Activated CD8-positive, alpha-beta T cell treated with anti-CD3 and anti-CD28 coated beads, Interleukin-2, amount 10 ng/mL, durations not matched to agents 7 days and 5 days (primary cell): Measurements from ENCODE around the gene DCDC2C. TPM values are rescaled to one million over a fixed set of nuclear protein-coding genes. Genes with fewer than 3 reads are reported as not detected.

ENCODE experiments used
- ATAC-seq: fragments of 150-1000 bp; cut with Tn5 transposase; one replicate; pipeline ENCODE4 v1.10.0; 2021; ENCODE audit warnings: moderate library complexity
- CTCF ChIA-PET: fragments of 350-600 bp; sonication (Branson Sonifier 250); formaldehyde crosslinking; loops from one replicate; lab custom pipeline; 2021; ENCODE audit warnings: antibody characterized with exemption; lab: Charles Lee
- POLR2A ChIA-PET: fragments of 350-600 bp; sonication (Branson Sonifier 250); formaldehyde crosslinking; loops from one replicate; lab custom pipeline; 2021; ENCODE audit warnings: antibody characterized with exemption; lab: Charles Lee
- DNase-seq: peaks from one replicate; pipeline ENCODE4 v3.0.0-alpha.2; 2020
- H3K27ac Mint-ChIP-seq: one replicate; pipeline ENCODE4 v1.8.0; 2021; ENCODE audit warnings: mild to moderate bottlenecking, mixed read lengths
- H3K27me3 Mint-ChIP-seq: one replicate; pipeline ENCODE4 v1.8.0; 2021; ENCODE audit warnings: low read depth, mixed read lengths
- H3K36me3 Mint-ChIP-seq: one replicate; pipeline ENCODE4 v1.8.0; 2021; ENCODE audit warnings: low read depth, mixed read lengths
- H3K4me1 Mint-ChIP-seq: one replicate; pipeline ENCODE4 v1.8.0; 2021; ENCODE audit warnings: low read depth, mixed read lengths
- H3K4me3 Mint-ChIP-seq: one replicate; pipeline ENCODE4 v1.8.0; 2021; ENCODE audit warnings: mild to moderate bottlenecking, mixed read lengths
- H3K9me3 Mint-ChIP-seq: one replicate; pipeline ENCODE4 v1.8.0; 2022; ENCODE audit warnings: mixed read lengths; ENCODE audit not compliant: insufficient read depth
- total RNA-seq, 2 experiments: library from RNA; stranded (reverse); gene quantifications; one replicate each; pipeline ENCODE4 v1.2.3, GENCODE V29; 2021

DCDC2C gene
- total RNA-seq, 2 experiments from 2014 or later, result not detected

- no peaks in the 10 kb centered on the region for H3K4me1 Mint-ChIP-seq
- no peaks in the 10 kb centered on the region for H3K36me3 Mint-ChIP-seq
- ChIA-PET POLR2A (no interaction called here), CTCF (no interaction called here)
- H3K4me3 Mint-ChIP-seq, result no peak overlapping the region
- H3K9me3 Mint-ChIP-seq, result no peaks in the 10 kb centered on the region
- ATAC-seq (no peak), DNase-seq (no peak)
- no peak overlapping the region for H3K27ac Mint-ChIP-seq
- H3K27me3 Mint-ChIP-seq, result no peaks in the 10 kb centered on the region
These were observed 51.4 kb downstream of the DCDC2C start for GRCh38 chr2:3754795-3755194.

DNA sequence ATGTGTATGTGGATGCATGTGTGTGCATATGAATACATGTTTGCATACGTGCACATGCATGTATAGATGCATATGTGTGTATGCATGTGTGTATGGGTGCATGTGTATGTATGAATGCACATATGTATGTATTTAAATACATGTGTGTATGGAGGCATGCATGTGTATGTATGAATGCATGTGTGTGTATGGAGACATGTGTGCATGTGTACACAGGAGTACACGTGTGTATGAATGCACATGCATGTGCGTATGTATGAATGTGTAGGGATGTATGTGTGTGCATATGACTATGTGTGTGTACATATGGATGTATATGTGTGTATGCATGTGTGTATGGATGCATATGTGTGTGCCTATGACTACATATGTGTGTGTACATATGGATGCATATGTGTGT lies 51.9 kb downstream of the DCDC2C start:
- CTCF ChIA-PET, result no interaction called here
- H3K4me1 Mint-ChIP-seq, result no peaks in the 10 kb centered on the region
- no peak overlapping the region for H3K4me3 Mint-ChIP-seq
- ATAC-seq (no peak), DNase-seq (no peak)
- H3K9me3 Mint-ChIP-seq, result no peaks in the 10 kb centered on the region
- no peaks in the 10 kb centered on the region for H3K27me3 Mint-ChIP-seq
- no peak overlapping the region for H3K27ac Mint-ChIP-seq
- H3K36me3 Mint-ChIP-seq, result no peaks in the 10 kb centered on the region
- POLR2A ChIA-PET, result no interaction called here

DNA sequence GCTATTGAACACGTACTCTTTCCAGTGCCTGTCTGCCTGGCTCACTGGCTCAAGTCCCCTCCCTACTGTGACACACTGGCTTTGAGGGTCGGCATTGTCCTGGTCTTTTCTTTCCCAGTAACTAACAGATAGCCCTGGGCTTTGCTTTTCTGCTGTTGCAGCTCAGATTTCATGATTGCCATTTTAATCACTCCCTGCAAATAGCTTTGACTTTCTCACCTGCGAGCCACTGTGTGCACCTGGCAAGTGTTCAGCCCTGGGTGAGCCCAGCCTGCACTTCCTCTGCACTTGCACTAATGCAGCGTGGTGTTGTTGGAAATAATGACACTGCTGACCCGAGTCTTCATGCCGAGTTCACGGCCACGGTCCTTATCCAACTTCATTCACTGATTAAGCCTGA lies 52.9 kb downstream of the DCDC2C start:
- Mint-ChIP-seq H3K4me1 (no peaks in the 10 kb centered on the region), H3K9me3 (no peaks in the 10 kb centered on the region), H3K4me3 (no peak overlapping the region), H3K27me3 (peaks cover 2% of the 10 kb centered on the region), H3K27ac (no peak overlapping the region), H3K36me3 (no peaks in the 10 kb centered on the region)
- POLR2A ChIA-PET, result no interaction called here
- DNase-seq, result no peak
- no peak for ATAC-seq
- CTCF ChIA-PET, result no interaction called here

DNA sequence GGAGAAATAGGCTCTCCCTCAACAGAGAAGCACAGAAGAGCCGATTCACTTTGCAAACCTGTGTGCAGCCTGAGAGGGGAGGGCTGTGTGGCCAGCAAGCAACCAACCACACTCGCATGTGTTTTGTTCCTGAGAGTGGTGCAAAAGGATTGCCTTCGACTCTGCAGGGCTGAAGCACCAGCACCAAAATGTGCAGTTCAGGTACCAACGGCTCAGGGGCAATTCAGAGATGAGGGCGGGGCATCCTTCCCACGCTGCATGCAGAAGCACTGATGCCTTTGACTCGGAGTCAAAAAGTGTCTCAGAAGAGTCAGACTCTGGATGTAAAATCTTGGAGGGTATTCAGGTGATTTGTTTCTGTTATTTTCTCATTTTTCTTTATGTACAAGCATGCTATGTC lies 55.5 kb downstream of the DCDC2C start:
- ChIA-PET POLR2A (no interaction called here), CTCF (no interaction called here)
- no peaks in the 10 kb centered on the region for H3K9me3 Mint-ChIP-seq
- no peaks in the 10 kb centered on the region for H3K36me3 Mint-ChIP-seq
- H3K27me3 Mint-ChIP-seq, result peaks cover 2% of the 10 kb centered on the region
- H3K27ac Mint-ChIP-seq, result no peak overlapping the region
- ATAC-seq (no peak), DNase-seq (no peak)
- no peaks in the 10 kb centered on the region for H3K4me1 Mint-ChIP-seq
- H3K4me3 Mint-ChIP-seq, result no peak overlapping the region

DNA sequence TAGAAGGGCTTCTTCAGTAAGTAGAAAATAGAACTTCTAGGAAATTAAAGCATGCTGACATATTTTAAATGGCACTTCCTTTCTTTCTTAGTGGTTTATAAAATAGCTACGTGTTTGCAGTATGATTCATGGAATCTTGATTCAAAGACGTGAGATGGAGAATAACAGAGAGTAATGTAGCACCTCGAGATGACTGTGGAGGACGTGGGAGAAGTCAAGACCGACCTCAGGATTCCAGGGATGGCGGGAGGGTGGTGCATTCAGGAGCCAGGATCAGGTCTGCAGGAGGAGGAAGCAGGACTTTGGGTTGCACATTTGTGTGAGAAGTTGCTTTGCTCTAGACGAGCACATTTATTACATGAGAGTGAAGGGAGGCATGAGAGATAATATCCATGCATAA lies 56.0 kb downstream of the DCDC2C start:
- DNase-seq, result no peak
- no peak for ATAC-seq
- no peak overlapping the region for H3K4me3 Mint-ChIP-seq
- H3K4me1 Mint-ChIP-seq, result no peaks in the 10 kb centered on the region
- ChIA-PET CTCF (no interaction called here), POLR2A (no interaction called here)
- H3K27me3 Mint-ChIP-seq, result peaks cover 2% of the 10 kb centered on the region
- no peak overlapping the region for H3K27ac Mint-ChIP-seq
- H3K36me3 Mint-ChIP-seq, result no peaks in the 10 kb centered on the region
- H3K9me3 Mint-ChIP-seq, result no peaks in the 10 kb centered on the region

DNA sequence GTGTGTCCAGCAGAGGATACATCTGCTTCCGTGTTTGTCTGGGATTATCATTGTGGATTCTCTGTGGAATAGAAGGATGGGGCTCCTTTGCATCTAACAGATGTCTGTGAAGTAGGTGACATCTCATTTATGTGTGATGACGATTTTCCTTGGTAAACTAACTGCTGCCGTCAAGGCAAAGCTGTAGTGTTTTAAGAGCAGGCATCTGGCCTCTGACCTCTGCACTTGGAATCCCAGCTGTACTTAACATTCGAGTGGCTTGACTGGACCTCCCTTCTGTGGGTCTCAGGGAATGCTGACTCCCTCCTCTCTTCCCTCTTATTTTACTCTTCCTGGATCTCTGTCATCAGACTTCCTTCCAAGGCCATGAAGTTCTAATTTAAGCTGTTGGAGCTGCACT lies 56.4 kb downstream of the DCDC2C start:
- no peak for DNase-seq
- H3K36me3 Mint-ChIP-seq, result no peaks in the 10 kb centered on the region
- CTCF ChIA-PET, result no interaction called here

DNA sequence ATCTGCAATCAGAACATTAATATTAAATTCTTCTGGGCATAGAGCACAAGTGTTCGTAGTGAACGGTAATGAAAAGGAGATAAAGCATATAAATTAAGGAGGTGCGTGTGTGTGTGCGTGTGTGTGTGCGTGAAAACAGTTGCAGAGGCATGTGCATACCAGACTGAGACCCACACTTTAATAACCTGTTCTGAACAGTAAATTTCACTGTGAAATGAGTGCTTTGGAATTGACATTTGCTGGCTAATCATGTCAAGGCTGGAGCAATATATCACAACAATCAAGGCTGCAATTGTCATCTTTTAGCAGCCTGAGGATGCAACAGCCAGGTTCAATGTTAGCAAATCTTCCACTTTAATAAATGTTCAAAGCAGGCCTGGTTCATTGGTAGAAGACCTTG lies 57.9 kb downstream of the DCDC2C start:
- peaks cover 2% of the 10 kb centered on the region for H3K27me3 Mint-ChIP-seq
- no peaks in the 10 kb centered on the region for H3K4me1 Mint-ChIP-seq
- no peaks in the 10 kb centered on the region for H3K9me3 Mint-ChIP-seq
- no peak overlapping the region for H3K4me3 Mint-ChIP-seq
- no peak overlapping the region for H3K27ac Mint-ChIP-seq
- H3K36me3 Mint-ChIP-seq, result no peaks in the 10 kb centered on the region
- DNase-seq (no peak), ATAC-seq (no peak)
- ChIA-PET CTCF (no interaction called here), POLR2A (no interaction called here)

More for the DNA sequence above, 56.4 kb downstream of the DCDC2C start:
- Mint-ChIP-seq H3K4me3 (no peak overlapping the region), H3K27ac (no peak overlapping the region), H3K27me3 (peaks cover 2% of the 10 kb centered on the region), H3K9me3 (no peaks in the 10 kb centered on the region), H3K4me1 (no peaks in the 10 kb centered on the region)
- POLR2A ChIA-PET, result no interaction called here
- no peak for ATAC-seq

DNA sequence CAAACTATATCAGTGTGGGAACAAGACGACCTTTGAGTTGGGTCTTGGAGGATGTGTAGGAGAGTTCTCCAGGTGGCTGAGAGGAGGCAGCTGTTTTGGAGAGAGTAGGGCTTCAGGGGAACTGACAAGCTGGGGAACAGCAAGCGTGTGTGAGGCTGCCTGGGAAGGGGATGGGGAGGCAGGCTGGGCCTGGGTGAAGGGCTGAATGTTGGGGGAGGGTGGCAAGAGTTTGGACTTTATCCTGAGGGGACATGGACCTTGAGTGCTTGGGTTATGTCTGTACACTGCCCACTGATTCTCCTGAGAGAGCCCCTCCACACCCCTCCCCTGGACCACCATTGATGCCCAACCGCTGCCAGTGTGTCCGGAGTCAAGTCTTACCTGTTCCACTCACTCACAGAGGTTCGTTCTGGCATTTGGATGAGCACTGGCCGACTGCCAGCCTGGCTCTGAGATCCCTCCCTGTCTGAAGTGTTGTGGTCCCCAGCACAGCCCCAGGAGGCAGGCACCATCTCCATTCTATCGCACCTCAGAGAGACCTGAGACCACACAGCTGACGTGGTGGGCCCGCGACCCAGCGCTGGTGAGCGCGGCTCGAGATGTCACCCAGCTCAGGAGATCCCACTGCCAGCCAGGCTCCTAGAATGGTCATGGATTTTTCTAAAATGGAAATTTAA lies 59.5 kb downstream of the DCDC2C start:
- H3K9me3 Mint-ChIP-seq, result no peaks in the 10 kb centered on the region

DNA sequence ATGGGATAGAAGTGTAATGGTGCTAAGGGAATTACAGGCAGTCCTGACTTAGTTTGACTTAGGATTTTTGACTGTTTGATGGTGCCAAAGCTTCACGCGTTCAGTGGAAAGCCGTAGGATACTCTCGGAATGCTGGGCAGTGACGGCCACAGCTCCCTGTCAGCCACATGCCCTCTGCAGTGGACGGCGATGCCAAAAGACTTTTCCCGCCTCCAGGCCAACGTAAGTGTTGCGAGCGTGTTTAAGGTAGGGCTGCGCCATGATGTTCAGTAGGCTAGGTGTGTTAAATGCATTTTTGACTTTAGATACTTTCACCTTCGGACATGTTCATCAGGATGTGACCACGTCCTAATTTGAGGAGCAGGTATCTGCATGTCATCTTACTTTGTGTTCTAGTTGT lies 63.4 kb downstream of the DCDC2C start:
- DNase-seq, result no peak
- Mint-ChIP-seq H3K9me3 (no peaks in the 10 kb centered on the region), H3K27ac (no peak overlapping the region), H3K4me1 (no peaks in the 10 kb centered on the region), H3K4me3 (no peak overlapping the region), H3K36me3 (no peaks in the 10 kb centered on the region), H3K27me3 (no peaks in the 10 kb centered on the region)
- POLR2A ChIA-PET, result no interaction called here
- ATAC-seq, result no peak
- CTCF ChIA-PET, result no interaction called here

More for the DNA sequence above, 59.5 kb downstream of the DCDC2C start:
- CTCF ChIA-PET, result interaction anchor here (1.0 kb wide), 1 partner anchor 18 kb away, joined by 3 read pairs; no protein-coding TSS in a partner anchor
- H3K36me3 Mint-ChIP-seq, result no peaks in the 10 kb centered on the region
- no peaks in the 10 kb centered on the region for H3K4me1 Mint-ChIP-seq
- ATAC-seq (no peak), DNase-seq (no peak)
- no peak overlapping the region for H3K4me3 Mint-ChIP-seq
- POLR2A ChIA-PET, result no interaction called here
- peaks cover 2% of the 10 kb centered on the region for H3K27me3 Mint-ChIP-seq
- no peak overlapping the region for H3K27ac Mint-ChIP-seq

DNA sequence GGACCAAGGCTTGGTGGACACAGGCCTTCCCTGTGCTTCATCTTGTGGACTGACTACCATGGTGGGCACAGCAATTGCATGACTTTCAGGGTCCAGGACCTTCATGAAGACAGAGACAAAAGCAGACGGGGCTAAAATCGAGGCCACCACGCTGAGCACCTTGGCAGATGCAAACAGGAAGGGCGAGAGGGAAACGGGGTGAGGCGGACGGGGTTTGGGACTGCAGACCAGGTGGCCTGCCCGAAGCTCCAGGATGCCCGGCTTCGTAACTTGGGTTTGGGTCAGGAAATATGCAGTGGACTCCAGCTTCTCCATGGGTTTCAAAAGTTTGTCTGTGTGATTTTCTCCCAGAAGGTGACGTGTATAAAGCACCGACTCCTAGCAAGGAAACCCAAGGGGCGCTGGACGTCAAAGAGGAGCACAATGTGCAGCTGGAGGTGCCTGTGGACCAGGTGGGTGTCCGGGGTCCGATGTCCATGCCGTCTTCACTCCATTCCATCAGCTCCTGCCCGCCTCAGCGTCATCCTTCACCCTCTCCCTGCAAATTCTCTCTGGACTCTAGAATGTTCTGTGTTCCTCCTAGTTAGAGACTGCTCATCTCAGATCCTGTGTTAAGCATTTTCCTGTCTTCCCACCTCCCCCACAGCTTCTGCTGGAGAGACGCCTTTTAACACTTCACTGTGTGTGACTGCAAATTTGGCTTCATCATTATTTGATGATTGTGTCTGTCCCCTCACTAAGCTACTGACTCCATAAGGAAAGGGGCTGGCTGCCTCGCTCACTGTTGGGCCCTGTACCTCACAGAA lies 65.8 kb downstream of the DCDC2C start:
- ChIA-PET CTCF (interaction anchor here (2.1 kb wide), 1 partner anchor 12 kb away, joined by 6 read pairs; no protein-coding TSS in a partner anchor), POLR2A (no interaction called here)
- Mint-ChIP-seq H3K9me3 (no peaks in the 10 kb centered on the region), H3K4me3 (no peak overlapping the region), H3K27ac (no peak overlapping the region), H3K36me3 (no peaks in the 10 kb centered on the region), H3K4me1 (no peaks in the 10 kb centered on the region), H3K27me3 (no peaks in the 10 kb centered on the region)
- DNase-seq (no peak), ATAC-seq (no peak)

DNA sequence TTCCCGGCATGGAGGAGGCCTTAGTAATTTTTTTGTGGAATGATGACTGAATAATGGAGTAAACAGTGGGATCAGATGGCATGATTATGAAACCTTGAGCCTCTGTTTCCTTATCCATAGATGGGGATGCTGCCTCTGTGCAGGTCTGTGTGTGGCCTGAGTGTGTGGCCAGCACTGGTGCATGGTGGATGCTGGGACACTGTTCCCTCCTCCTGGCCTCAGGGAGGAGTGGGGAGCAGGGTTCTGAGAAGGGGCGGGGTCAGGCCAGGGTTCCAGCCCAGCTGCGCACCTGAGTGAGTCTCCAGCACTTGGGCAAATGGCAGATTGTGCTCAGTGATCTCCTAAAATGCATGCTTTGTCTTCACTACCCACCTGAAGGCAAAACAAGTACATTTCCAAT lies 66.4 kb downstream of the DCDC2C start:
- Mint-ChIP-seq H3K27me3 (no peaks in the 10 kb centered on the region), H3K27ac (no peak overlapping the region), H3K9me3 (no peaks in the 10 kb centered on the region), H3K4me1 (no peaks in the 10 kb centered on the region), H3K36me3 (no peaks in the 10 kb centered on the region), H3K4me3 (no peak overlapping the region)
- ATAC-seq (no peak), DNase-seq (no peak)
- POLR2A ChIA-PET, result no interaction called here
- CTCF ChIA-PET, result no interaction called here

DNA sequence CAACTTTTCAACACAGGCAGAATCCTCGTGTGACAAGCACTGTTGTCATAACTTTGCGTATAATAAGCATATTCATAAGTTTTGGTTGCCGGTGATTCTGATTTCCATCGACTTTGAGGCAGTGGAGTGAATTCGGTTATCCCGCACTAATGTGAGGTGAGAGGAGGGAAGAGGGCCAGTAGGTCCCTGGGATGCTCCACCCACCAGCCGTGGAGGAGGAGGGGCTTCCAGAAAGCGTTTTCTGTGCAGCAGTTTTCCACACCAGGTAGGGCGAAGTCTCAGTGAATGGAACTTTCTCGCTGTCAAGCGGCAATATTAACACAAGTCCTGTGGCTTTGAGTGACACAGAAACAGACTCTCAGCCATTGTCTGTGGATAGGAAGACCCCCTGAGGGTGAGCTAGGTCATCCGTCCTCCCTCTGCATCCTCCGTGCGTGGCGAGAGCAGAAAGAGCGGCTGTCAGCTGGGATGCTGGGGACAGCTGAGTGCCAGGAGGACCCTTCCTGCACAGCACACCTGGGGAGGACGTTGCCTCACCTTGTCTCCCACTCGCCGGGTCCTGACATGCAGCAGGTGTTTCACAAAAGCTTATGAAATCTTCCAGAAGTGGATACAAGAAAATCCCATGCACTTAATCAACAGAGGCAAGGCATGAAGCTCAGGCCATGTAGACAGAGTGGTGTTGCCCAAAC lies 67.5 kb downstream of the DCDC2C start:
- CTCF ChIA-PET, result interaction anchor here (1.9 kb wide), 1 partner anchor 10 kb away, joined by 6 read pairs; no protein-coding TSS in a partner anchor
- DNase-seq (no peak), ATAC-seq (no peak)
- Mint-ChIP-seq H3K4me1 (no peaks in the 10 kb centered on the region), H3K27ac (no peak overlapping the region), H3K4me3 (no peak overlapping the region), H3K9me3 (no peaks in the 10 kb centered on the region), H3K27me3 (no peaks in the 10 kb centered on the region), H3K36me3 (no peaks in the 10 kb centered on the region)
- POLR2A ChIA-PET, result no interaction called here
